H9 (cell line): ENCODE measurements around the gene CLBA1. TPM values are rescaled to one million over a fixed set of nuclear protein-coding genes. Genes with fewer than 3 reads are reported as not detected.

Experiments used
- DNase-seq: peaks from one replicate; pipeline ENCODE4 v3.0.0-alpha.2; 2017
- H2AFZ ChIP-seq: one replicate; pipeline ENCODE4 v1.6.1; 2013; ENCODE audit warnings: mild to moderate bottlenecking, low read length, control low read depth, moderate library complexity
- H2AK5ac ChIP-seq: 2 replicates; pipeline ENCODE4 v1.6.1; 2013; ENCODE audit warnings: low read length, control low read depth, mixed read lengths; ENCODE audit not compliant: insufficient read length
- H2BK120ac ChIP-seq: one replicate; pipeline ENCODE4 v1.6.1; 2013; ENCODE audit warnings: low read depth, mild to moderate bottlenecking, low read length, control low read depth, inconsistent platforms; ENCODE audit not compliant: poor library complexity, severe bottlenecking
- H2BK12ac ChIP-seq: 2 replicates; pipeline ENCODE4 v1.6.1; 2013; ENCODE audit warnings: low read length, control low read depth, mixed read lengths, low read depth; ENCODE audit not compliant: insufficient read length
- H2BK15ac ChIP-seq: 2 replicates; pipeline ENCODE4 v1.6.1; 2013; ENCODE audit warnings: low read depth, low read length, control low read depth
- H2BK20ac ChIP-seq: one replicate; pipeline ENCODE4 v1.6.1; 2013; ENCODE audit warnings: low read depth, mild to moderate bottlenecking, low read length, control low read depth, inconsistent platforms; ENCODE audit not compliant: poor library complexity, severe bottlenecking
- H2BK5ac ChIP-seq: 2 replicates; pipeline ENCODE4 v1.6.1; 2013; ENCODE audit warnings: low read length, control low read depth, mixed read lengths; ENCODE audit not compliant: insufficient read length
- H3K14ac ChIP-seq: 2 replicates; pipeline ENCODE4 v1.6.1; 2013; ENCODE audit warnings: low read length, control low read depth; ENCODE audit not compliant: insufficient read depth
- H3K18ac ChIP-seq: 2 replicates; pipeline ENCODE4 v1.6.1; 2013; ENCODE audit warnings: low read depth, mild to moderate bottlenecking, mixed read lengths, low read length, control low read depth; ENCODE audit not compliant: insufficient read length
- H3K23ac ChIP-seq: 2 replicates; pipeline ENCODE4 v1.6.1; 2013; ENCODE audit warnings: low read length, control low read depth, mixed read lengths, low read depth; ENCODE audit not compliant: insufficient read length
- H3K23me2 ChIP-seq: 2 replicates; pipeline ENCODE4 v1.6.1; 2013; ENCODE audit warnings: low read depth, mild to moderate bottlenecking, mixed read lengths, low read length, control low read depth; ENCODE audit not compliant: insufficient read length, poor library complexity, severe bottlenecking
- H3K27ac ChIP-seq: 2 replicates; pipeline ENCODE4 v1.5.1; 2013; ENCODE audit warnings: low read length, control low read depth, mixed read lengths, low read depth; ENCODE audit not compliant: insufficient read length
- H3K27me3 ChIP-seq: 2 replicates; pipeline ENCODE4 v1.6.1; 2013; ENCODE audit warnings: low read length, control low read depth, inconsistent platforms; ENCODE audit not compliant: insufficient read depth
- H3K4ac ChIP-seq: 2 replicates; pipeline ENCODE4 v1.6.1; 2013; ENCODE audit warnings: low read depth, mild to moderate bottlenecking, control low read depth, inconsistent platforms, low read length, moderate library complexity
- H3K4me1 ChIP-seq: 2 replicates; pipeline ENCODE4 v1.6.1; 2013; ENCODE audit warnings: low read length, control low read depth, inconsistent platforms; ENCODE audit not compliant: insufficient read depth
- H3K4me2 ChIP-seq: 2 replicates; pipeline ENCODE4 v1.6.1; 2013; ENCODE audit warnings: low read length, control low read depth, mixed read lengths; ENCODE audit not compliant: insufficient read length, insufficient read depth
- H3K56ac ChIP-seq: 2 replicates; pipeline ENCODE4 v1.6.1; 2013; ENCODE audit warnings: low read depth, mild to moderate bottlenecking, mixed read lengths, low read length, control low read depth; ENCODE audit not compliant: insufficient read length
- H3K79me1 ChIP-seq: 2 replicates; pipeline ENCODE4 v1.6.1; 2013; ENCODE audit warnings: low read depth, mild to moderate bottlenecking, moderate library complexity, low read length, control low read depth, inconsistent platforms; ENCODE audit not compliant: insufficient read depth, poor library complexity, severe bottlenecking
- H3K79me2 ChIP-seq: 2 replicates; pipeline ENCODE4 v1.6.1; 2013; ENCODE audit warnings: low read length, control low read depth, inconsistent platforms; ENCODE audit not compliant: insufficient read depth
- H3K9ac ChIP-seq: 2 replicates; pipeline ENCODE4 v1.6.1; 2013; ENCODE audit warnings: low read length, control low read depth, mixed read lengths; ENCODE audit not compliant: insufficient read length; ENCODE audit errors: extremely low read depth
- H3K9me3 ChIP-seq: one replicate; pipeline ENCODE4 v1.6.1; 2013; ENCODE audit warnings: low read depth, low read length, inconsistent platforms; ENCODE audit not compliant: control insufficient read depth
- H3T11ph ChIP-seq: one replicate; pipeline ENCODE4 v1.6.1; 2013; ENCODE audit warnings: mild to moderate bottlenecking, low read length, control low read depth, inconsistent platforms
- H4K20me1 ChIP-seq: one replicate; pipeline ENCODE4 v1.6.1; 2013; ENCODE audit not compliant: control insufficient read depth, insufficient read length, insufficient read depth
- H4K5ac ChIP-seq: 2 replicates; pipeline ENCODE4 v1.6.1; 2013; ENCODE audit warnings: low read depth, mild to moderate bottlenecking, mixed read lengths, low read length, control low read depth; ENCODE audit not compliant: insufficient read length
- H4K8ac ChIP-seq: replicated peaks from 2 replicates; pipeline ENCODE4 v1.6.1; 2013; ENCODE audit warnings: low read length, control low read depth, mixed read lengths, low read depth; ENCODE audit not compliant: insufficient read length
- H4K91ac ChIP-seq: 2 replicates; pipeline ENCODE4 v1.6.1; 2013; ENCODE audit warnings: low read depth, mild to moderate bottlenecking, moderate library complexity, mixed read lengths, low read length, control low read depth; ENCODE audit not compliant: insufficient read length
- H3K27ac Mint-ChIP-seq, 3 experiments: 2 replicates in 2 of 3; 3 replicates in 1 of 3; pipeline ENCODE4 v1.8.0; 2020 to 2021; ENCODE audit warnings: mixed read lengths in 3 of 3, mild to moderate bottlenecking in 1 of 3, moderate library complexity in 1 of 3
- H3K27me3 Mint-ChIP-seq: 2 replicates; pipeline ENCODE4 v1.8.0; 2021; ENCODE audit warnings: low read depth, mild to moderate bottlenecking, moderate library complexity, mixed read lengths
- H3K36me3 Mint-ChIP-seq, 3 experiments: 2 replicates in 2 of 3; 3 replicates in 1 of 3; pipeline ENCODE4 v1.8.0; 2020 to 2021; ENCODE audit warnings: low read depth in 3 of 3, mixed read lengths in 3 of 3; ENCODE audit not compliant: insufficient read depth in 1 of 3
- H3K4me1 Mint-ChIP-seq, 2 experiments: 2 replicates each; pipeline ENCODE4 v1.8.0; 2020; ENCODE audit warnings: mixed read lengths in 2 of 2
- H3K4me3 Mint-ChIP-seq, 2 experiments: 2 replicates in 1 of 2; 3 replicates in 1 of 2; pipeline ENCODE4 v1.8.0; 2020 to 2021; ENCODE audit warnings: mild to moderate bottlenecking in 2 of 2, mixed read lengths in 2 of 2, moderate library complexity in 1 of 2
- H3K9me3 Mint-ChIP-seq, 2 experiments: 2 replicates in 1 of 2; 3 replicates in 1 of 2; pipeline ENCODE4 v1.8.0; 2020; ENCODE audit warnings: mild to moderate bottlenecking in 2 of 2, mixed read lengths in 2 of 2, moderate library complexity in 1 of 2
- WGBS: extraction: QIAGEN DNeasy Blood & Tissue Kit; methylation state at CpG from one replicate; pipeline ENCODE4 v1.1.7; 2013; ENCODE audit warnings: missing lambda C conversion rate, low lambda C conversion rate, mixed read lengths; ENCODE audit not compliant: insufficient read length; ENCODE audit errors: extremely low coverage; 5-methylcytosine and 5-hydroxymethylcytosine counted together
- total RNA-seq: library from RNA; stranded (reverse); gene quantifications from 2 replicates; pipeline ENCODE4 v1.2.1, GENCODE V29; 2021
- TF ChIP-seq, protein P1 (sequence below): fragments of 200-600 bp; sonication (generic); conservative IDR thresholded peaks from 3 replicates; pipeline ENCODE4 v1.8.0; 2021; ENCODE audit warnings: antibody characterized with exemption, mild to moderate bottlenecking

The CLBA1 gene
- total RNA-seq, 1 experiment from 2014 or later = 2.4 TPM

DNA sequence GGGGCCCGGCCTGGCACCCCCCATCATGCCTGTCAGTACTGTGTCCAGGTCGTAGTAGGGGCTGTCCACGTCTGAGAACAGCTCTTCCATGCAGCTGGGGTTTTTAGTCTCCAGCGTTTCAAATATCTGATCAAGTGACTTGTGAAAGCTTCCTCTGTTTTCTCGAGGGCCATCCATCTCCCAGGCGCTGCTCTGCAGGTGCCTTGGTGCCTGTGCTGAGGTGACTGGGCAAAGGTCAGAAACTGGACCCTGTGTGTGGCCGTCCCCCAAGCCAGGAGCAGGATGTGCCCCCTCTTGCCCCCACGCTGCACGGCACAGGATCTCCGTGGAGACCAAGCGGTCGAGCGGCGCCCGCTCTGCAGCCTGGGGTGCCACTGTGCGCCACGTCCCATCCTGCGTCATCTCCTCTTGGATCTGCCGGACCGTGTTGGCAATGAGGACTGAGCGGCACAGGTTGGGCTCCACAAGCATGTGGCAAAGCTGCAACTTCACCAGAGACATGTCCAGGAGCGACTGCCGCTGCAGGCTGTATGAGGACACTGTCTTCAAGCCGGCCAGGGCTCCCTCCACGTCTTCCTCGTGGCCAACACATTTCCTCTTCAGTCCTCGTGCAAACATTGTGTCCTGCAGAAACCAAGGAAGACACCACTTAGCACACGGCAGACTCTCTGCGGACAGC is 25.9 kb downstream of the CLBA1 start:
- peaks cover 29 to 40% of the 10 kb centered on the region in 2 experiments for H3K4me1 Mint-ChIP-seq
- Histone ChIP-seq H4K91ac (no peak overlapping the region), H2BK12ac (no peak overlapping the region), H3K9ac (no peak overlapping the region), H3K4me2 (no peak overlapping the region), H3K4ac (no peak overlapping the region), H2BK120ac (no peak overlapping the region), H3T11ph (no peak overlapping the region), H3K23ac (no peak overlapping the region), H2AK5ac (no peak overlapping the region), H2AFZ (no peak overlapping the region), H3K23me2 (no peaks in the 10 kb centered on the region), H2BK5ac (no peak overlapping the region), H3K79me2 (peaks cover 41% of the 10 kb centered on the region), H3K14ac (no peak overlapping the region; the same call in 1 of the 2 replicates), H4K8ac (no peak overlapping the region), H3K27me3 (no peaks in the 10 kb centered on the region), H4K5ac (no peak overlapping the region), H3K18ac (no peak overlapping the region), H3K9me3 (no peaks in the 10 kb centered on the region), H2BK20ac (no peak overlapping the region), H3K4me1 (no peaks in the 10 kb centered on the region; the same call in 1 of the 2 replicates), H3K56ac (no peak overlapping the region), H4K20me1 (peaks cover 1% of the 10 kb centered on the region), H3K27ac (no peak overlapping the region), H2BK15ac (no peak overlapping the region), H3K79me1 (peaks cover 22% of the 10 kb centered on the region)
- no peaks in the 10 kb centered on the region for H3K27me3 Mint-ChIP-seq
- H3K4me3 Mint-ChIP-seq = no peak overlapping the region
- no peak overlapping the region; a peak in 1 of 7 replicates for H3K27ac Mint-ChIP-seq
- DNase-seq = no peak
- peaks cover 20 to 59% (median 58%) of the 10 kb centered on the region in 3 experiments; a peak in 6 of 7 replicates for H3K36me3 Mint-ChIP-seq
- no peaks in the 10 kb centered on the region for H3K9me3 Mint-ChIP-seq
- TF ChIP-seq, protein P1, sequence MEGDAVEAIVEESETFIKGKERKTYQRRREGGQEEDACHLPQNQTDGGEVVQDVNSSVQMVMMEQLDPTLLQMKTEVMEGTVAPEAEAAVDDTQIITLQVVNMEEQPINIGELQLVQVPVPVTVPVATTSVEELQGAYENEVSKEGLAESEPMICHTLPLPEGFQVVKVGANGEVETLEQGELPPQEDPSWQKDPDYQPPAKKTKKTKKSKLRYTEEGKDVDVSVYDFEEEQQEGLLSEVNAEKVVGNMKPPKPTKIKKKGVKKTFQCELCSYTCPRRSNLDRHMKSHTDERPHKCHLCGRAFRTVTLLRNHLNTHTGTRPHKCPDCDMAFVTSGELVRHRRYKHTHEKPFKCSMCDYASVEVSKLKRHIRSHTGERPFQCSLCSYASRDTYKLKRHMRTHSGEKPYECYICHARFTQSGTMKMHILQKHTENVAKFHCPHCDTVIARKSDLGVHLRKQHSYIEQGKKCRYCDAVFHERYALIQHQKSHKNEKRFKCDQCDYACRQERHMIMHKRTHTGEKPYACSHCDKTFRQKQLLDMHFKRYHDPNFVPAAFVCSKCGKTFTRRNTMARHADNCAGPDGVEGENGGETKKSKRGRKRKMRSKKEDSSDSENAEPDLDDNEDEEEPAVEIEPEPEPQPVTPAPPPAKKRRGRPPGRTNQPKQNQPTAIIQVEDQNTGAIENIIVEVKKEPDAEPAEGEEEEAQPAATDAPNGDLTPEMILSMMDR = no peak
- WGBS = no CpG with 5 or more reads among the region's 29 CpGs
